Activated naive CD4-positive, alpha-beta T cell (primary cell): ENCODE measurements around the gene SENP6.
"Not testable (repeated sequence)": the region's sequence is repeated elsewhere in the genome, so short reads cannot be mapped to it uniquely, and the experiment has no call there.

ENCODE experiments used
- DNase-seq, 4 experiments: peaks; one replicate each; lab custom pipeline; 2025; lab: John Stamatoyannopoulos, UW

SENP6 gene

GRCh38 chr6:75601304-75602245 is at the start of gene SENP6:
SENP6 (plus strand) TSS chr6:75601880; CDS start chr6:75602525, 645 bp downstream.
- DNase-seq: peak; percentile 49 to 73 (median 65)

- DNase-seq: no peak
Measured at GRCh38 chr6:75556240-75556639, 45.4 kb upstream of the SENP6 start.

- no peak for DNase-seq
Measured at GRCh38 chr6:75557068-75557467, 44.6 kb upstream of the SENP6 start.

GRCh38 chr6:75563032-75563431 is 38.6 kb upstream of the SENP6 start:
- DNase-seq: no peak

GRCh38 chr6:75566137-75566767 is 35.4 kb upstream of the SENP6 start:
- DNase-seq: no peak

- DNase-seq: no peak
Measured at GRCh38 chr6:75568100-75568499, 33.6 kb upstream of the SENP6 start.

GRCh38 chr6:75568965-75569364 is 32.7 kb upstream of the SENP6 start:
- no peak for DNase-seq

- DNase-seq: not testable (repeated sequence)
Measured at GRCh38 chr6:75570671-75571070, 31.0 kb upstream of the SENP6 start.

GRCh38 chr6:75572072-75572471 is 29.6 kb upstream of the SENP6 start:
- no peak for DNase-seq

- no peak for DNase-seq
Measured at GRCh38 chr6:75579951-75580350, 21.7 kb upstream of the SENP6 start.

GRCh38 chr6:75581231-75581630 is 20.4 kb upstream of the SENP6 start:
- DNase-seq: no peak

GRCh38 chr6:75584552-75584951 is 17.1 kb upstream of the SENP6 start:
- not testable (repeated sequence) for DNase-seq

- DNase-seq: no peak
Measured at GRCh38 chr6:75588948-75589347, 12.7 kb upstream of the SENP6 start.

GRCh38 chr6:75590370-75590769 is 11.3 kb upstream of the SENP6 start:
- DNase-seq: no peak

- DNase-seq: not testable (repeated sequence)
Measured at GRCh38 chr6:75596380-75596779, 5.3 kb upstream of the SENP6 start.

- DNase-seq: no peak
Measured at GRCh38 chr6:75600768-75601167, 912 bp upstream of the SENP6 start.

- peak; percentile 28 to 55 (median 42) for DNase-seq
Measured at GRCh38 chr6:75602246-75603105, 796 bp downstream of the SENP6 start.

- DNase-seq: no peak
Measured at GRCh38 chr6:75603106-75603420, 1.4 kb downstream of the SENP6 start.

- DNase-seq: no peak
Measured at GRCh38 chr6:75604294-75604693, 2.6 kb downstream of the SENP6 start.

- DNase-seq: no peak
Measured at GRCh38 chr6:75605635-75606034, 4.0 kb downstream of the SENP6 start.

- no peak for DNase-seq
Measured at GRCh38 chr6:75608304-75608703, 6.6 kb downstream of the SENP6 start.

GRCh38 chr6:75608956-75609533 is 7.4 kb downstream of the SENP6 start:
- no peak for DNase-seq
